OCI-M1 (cell line): ENCODE results near the gene TMEM235.
"Not testable (repeated sequence)": the region's sequence is repeated elsewhere in the genome, so short reads cannot be mapped to it uniquely, and the experiment has no call there.

Source experiments
- DNase-seq: peaks from one replicate; lab custom pipeline; 2025; lab: John Stamatoyannopoulos, UW

The TMEM235 gene

DNA sequence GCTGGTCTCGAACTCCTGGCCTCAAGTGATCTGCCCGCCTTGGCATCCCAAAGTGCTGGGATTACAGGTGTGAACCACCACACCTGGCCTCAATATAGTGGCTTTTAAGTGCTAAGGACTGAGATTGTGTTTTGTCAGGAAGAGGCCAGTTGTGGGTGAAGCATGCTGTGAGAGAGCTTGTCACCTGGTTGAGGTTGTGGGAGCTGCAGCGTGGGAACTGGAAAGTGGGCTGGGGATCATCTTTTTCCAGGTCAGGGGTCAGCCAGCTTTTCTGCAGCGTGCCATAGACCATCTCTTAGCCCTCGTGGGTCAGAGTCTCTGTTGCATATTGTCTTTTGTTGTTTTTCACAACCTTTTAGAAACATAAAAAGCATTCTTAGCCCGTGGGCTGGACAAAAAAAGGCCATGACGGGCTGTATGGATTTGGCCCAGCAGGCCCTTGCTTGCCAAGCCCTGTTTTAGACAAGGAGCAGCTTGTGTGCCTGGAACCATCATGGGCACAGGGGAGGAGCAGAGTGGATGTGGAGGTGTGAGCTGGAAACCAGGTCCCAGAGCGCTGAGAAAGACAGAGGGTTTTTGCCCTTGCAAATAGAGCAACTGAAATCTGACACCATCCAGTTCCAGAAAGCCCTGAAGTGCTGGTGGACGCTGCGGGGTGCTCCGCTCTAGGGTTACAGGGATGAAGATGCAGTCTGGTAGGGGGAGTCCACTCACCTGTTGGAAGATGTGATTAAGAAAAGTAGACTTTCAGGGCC, 11.9 kb upstream of the TMEM235 start:
- no peak for DNase-seq

GRCh38 chr17:78223061-78223460, 8.4 kb upstream of the TMEM235 start:
- no peak for DNase-seq

GRCh38 chr17:78223765-78224164, 7.7 kb upstream of the TMEM235 start:
- DNase-seq = no peak

GRCh38 chr17:78224231-78225087, 7.0 kb upstream of the TMEM235 start:
- no peak for DNase-seq

GRCh38 chr17:78225088-78225865, 6.2 kb upstream of the TMEM235 start:
- DNase-seq = no peak

DNA sequence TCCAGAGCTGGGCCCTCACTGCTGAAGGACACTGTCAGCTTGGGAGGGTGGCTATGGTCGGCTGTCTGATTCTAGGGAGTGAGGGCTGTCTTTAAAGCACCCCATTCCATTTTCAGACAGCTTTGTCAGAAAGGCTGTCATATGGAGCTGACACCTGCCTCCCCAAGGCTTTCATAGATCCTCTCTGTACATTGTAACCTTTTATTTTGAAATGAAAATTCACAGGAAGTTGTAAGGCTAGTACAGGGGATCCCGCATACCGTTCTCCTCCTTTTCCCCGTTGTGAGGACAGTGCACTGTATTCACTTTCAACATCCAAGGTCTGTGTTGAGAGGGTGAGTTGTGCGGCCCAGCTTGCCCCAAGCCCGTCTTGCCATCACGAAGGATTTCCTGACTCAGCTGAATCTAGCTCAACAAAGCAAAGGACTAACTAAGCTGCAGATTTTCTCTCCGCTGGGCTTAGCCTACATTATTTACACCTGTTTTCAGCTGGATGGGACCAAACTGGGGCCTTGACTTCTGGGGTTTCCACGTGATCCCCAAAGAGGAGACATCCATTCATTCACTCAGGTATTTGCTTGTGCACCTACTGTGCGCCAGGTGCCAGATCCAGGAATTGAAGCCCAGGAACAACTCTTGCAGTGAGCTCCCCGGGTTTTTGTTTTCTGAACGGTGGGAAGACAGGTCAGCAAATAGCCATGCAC, 5.2 kb upstream of the TMEM235 start:
- no peak for DNase-seq

DNA sequence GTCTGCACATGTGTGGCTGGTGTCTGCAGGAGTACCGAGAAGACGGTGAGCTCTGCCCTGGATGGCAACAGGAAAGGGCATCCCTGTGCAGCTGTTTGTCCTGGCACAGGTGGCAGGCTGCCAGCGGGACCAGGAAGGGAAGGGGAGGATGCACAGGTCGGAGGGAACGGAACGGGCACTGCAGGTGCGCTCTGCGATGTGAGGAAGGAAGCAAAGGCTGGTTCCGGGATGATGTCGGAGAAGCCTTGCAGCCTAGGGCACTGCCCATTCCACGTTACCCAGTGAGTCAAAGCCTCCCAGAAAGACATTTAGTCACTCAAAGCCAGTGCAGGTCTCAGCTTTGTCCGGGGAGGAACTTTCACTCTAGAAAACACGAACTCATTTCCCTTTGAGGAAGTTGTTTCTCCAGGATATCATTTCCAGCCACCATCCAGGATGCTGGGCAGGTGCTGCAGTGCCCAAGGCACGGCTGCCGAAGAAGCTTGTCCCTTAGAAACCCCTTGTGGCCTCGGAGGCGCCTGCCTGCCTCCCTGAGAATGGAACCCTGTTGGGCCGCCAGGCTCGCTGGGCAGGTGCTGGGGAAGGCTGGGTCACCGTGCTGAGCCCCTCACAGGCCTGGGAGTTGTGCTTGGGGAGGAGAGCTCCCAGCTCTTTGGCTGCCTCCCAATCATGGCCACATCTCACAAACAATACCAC, 4.5 kb upstream of the TMEM235 start:
- no peak for DNase-seq

DNA sequence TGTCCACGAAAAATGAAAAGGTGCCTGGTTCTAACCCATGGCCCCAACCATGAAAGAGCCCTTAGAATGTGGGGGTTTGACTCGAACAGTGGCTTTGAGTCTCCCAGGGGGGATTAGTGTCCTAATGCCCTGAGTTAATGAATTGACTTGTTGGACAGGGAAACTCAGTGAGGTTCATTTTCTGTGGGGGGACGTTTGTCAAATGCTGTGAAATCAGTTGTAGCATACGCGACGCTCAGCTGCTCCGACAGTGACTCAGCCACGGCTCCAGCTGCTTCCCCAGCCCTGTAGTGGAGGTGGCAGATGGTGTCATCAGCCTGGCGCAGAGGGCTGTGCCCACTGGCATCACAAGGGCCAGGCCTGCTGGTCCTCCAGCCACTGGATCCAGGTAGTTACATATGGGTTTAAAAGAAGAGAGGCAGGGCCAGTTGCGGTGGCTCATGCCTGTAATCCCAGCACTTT, 3.9 kb upstream of the TMEM235 start:
- no peak for DNase-seq

DNA sequence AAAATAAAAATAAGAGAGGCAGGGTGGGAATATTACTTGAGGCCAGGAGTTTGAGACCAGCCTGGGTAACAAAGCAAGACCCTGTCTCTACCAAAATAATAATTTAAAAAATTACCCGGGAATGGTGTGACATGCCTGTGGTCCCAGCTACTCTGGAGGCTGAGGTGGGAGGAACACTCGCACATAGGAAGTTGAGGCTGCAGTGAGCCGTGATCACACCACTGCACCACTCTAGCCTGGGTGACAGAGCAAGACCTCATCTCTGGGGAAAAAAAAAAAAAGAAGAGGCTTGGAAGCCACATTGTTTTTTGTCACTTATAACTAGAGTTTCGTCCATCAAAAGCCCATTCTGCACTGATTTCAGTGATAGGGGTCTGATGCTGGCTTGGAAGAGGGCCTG, 3.3 kb upstream of the TMEM235 start:
- DNase-seq = no peak

GRCh38 chr17:78230252-78230962, 1.0 kb upstream of the TMEM235 start:
- DNase-seq = no peak

DNA sequence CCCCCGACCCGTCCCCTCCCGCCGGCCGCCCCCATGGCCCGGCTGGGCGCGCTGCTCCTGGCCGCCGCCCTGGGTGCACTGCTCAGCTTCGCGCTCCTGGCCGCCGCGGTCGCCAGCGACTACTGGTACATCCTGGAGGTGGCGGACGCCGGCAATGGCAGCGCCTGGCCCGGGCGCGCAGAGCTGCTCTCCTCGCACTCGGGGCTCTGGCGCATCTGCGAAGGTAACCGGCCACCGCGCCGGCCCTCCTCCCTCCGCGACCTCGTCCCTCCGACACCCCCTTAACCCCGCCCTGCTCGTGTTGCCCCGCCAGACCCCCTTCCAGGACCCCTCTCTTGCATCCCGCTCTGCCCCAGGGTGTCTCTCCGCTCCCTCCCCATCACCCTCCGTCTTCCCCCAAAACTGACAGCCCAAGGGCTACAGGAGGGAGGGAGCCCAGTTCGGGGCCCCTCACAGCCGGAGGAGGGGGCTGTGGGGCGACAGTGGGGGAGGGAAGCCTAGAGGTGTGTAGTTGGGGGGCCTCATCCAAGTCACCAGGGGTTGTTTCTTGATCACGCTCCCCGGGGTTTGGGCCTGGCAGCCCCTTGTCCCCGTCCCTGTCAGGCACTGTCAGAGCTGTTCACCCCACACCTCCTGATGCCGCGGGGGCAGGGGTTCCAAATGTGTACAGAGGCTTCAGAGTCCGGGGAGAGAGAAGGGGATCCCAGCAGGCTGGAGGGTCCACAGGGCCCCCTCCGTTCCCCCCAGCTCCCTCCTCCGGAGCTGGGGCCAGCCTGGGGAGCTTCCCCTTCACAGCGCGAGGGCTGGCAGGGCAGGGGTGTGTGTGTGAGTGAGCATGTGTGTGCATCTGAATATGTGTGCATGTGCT, 794 bp downstream of the TMEM235 start:
- DNase-seq = no peak

GRCh38 chr17:78232859-78233173, 1.4 kb downstream of the TMEM235 start:
- no peak for DNase-seq

- DNase-seq = no peak
Observed at GRCh38 chr17:78233678-78234077, 2.2 kb downstream of the TMEM235 start.

DNA sequence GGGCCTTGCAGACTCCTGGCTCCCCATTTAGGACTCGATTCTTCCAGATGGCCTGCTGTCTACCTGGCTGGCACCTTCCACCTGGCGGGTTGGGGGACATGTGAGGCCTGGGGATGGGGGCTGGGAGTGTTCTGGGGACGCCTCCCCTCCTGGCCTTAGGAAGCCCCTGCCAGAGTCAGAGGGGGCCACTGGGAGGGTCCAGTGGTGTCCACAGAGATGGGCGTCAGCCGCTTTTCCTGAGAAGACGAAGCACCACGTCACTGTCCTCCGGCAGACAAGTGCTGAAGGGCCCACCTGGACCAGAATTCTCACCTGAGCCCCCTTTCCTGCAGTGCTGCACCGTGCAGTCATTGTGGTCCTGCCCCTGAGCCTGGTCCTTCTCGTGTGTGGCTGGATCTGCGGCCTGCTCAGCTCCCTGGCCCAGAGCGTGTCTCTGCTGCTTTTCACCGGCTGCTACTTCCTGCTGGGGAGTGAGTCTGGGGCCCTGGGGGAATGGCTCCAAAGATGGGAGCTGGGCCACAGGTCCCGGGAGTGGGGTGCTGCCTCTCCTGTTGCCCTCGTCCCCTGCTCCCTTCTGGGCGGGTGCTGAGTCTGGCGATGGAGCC, 2.9 kb downstream of the TMEM235 start:
- DNase-seq = no peak

GRCh38 chr17:78235022-78235421, 3.6 kb downstream of the TMEM235 start:
- not testable (repeated sequence) for DNase-seq

- DNase-seq = no peak
Observed at GRCh38 chr17:78235885-78236284, 4.5 kb downstream of the TMEM235 start.

DNA sequence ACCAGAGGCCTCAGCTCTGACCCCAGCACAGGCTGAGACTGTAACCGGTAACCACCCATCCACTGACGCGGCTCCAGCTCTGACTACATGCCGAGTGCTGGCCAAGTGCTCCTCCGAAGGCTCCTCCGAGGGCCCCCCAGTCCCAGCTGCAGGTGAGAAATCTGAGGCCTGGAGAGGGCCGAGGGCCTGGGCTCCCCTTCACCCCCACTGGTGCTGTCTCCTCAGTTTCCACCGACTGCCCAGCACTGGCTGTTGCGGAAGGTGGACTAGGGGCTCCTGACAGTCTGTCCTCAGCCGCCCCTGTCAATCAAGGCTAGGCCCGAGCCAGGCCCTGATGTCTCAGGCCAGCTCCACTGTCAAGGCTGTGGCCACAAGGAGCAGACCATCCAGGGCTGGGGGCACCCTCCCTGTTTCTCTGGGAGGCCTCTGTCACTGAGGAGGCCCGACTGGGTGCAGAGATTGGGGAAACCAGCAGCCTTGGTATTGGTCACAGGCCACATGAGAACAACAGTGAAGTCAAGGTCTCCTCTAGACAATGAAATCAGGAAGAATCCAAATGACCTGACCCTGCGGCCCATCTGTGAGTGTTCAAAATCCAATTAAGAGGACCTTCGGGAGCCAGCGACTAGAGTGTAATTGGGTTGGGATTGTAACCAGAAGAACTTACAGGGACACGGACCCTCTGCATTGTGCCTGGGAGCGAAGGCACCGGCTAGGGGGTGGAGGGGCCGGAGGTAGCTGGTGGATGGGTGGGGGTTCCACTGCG, 5.1 kb downstream of the TMEM235 start:
- no peak for DNase-seq

DNA sequence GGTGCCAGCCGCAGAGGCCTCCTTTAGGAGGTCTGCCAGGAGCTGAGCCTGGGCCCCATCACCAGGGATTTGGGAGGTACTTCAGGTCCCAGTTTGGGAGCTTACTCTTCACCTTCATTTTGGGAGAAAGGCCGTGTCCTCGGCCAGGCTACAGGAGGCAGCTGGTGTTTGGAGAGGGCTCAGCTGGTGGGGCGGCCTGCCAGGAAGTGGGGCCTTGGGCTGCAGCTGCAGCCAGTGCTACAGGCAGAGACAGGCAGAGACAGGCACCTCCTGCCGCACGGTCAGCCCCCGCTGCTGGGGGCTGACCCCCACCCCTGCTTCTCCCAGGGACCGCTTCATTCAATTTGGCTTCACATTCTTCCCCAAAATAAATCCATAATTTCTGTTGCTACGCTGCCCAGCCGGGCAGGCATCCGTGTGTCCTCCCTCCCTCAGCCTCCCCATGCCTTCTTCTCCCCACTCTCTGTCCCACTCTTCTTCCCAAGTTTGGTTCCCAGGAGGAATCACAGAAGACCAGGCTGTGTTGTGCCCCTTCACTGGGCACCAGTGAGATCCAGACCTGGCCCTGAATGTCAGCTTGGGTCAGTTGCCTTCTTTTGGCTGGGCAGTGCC, 6.1 kb downstream of the TMEM235 start:
- DNase-seq = no peak
